ENCODE data around the gene CACNA2D2.

CACNA2D2 gene

DNA sequence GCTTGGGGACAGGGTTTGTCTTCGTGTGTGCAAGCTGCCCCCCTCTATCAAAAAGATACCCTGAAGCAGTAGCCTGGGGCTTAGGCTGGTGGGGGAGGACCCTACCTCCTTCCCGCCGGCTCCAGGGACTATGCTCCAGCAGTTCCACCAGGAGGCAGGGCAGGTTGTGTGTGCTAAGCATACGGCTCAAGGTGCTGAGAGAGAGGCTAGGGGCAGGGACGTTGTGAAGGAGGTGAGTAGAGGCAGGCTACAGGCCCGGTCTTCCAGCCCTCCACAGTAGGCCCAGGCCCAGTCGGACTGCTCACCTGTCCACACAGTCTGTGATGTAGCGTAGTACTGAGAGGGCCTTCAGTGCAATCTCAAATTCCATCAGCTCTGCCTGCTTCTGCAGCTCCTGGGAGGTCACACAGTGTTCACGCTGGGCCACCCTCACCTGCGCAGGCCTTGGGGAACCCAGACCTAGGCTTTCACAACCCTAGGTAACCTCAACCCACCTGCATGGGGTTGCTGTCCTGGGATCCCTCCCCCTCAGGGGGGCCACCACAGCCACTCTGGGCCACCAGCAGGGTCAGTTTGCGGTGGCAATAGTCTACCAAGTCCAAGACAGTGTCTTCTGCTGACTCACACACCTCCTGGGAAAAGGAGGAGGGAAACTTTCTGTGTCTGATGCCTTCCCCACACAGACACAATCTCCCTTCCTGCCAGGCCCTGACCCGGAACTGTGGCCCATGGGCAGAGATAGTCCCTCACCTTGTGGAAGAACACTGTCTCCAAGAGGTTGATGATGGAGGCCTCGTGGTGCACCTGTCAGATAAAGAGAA is 160.4 kb downstream of the CACNA2D2 start:
- peaks cover 10% of the 10 kb centered on the region for H3K4me1 ChIP-seq (ENCODE audit: low read length)
- H4K20me1 ChIP-seq (ENCODE audit: insufficient read depth, low read length), result no peaks in the 10 kb centered on the region
- H3K9ac ChIP-seq (ENCODE audit: low read length), result no peak overlapping the region
- no peak overlapping the region for H3K27ac ChIP-seq (ENCODE audit: low read length)
- no peaks in the 10 kb centered on the region for H3K36me3 ChIP-seq (replicated peaks; ENCODE audit: insufficient read depth, low read length)
- H3K4me3 ChIP-seq (ENCODE audit: low read length), result no peak overlapping the region
- 0 out of 2 replicates have a peak, but pooled peaks cover 5% of the 10 kb centered on the region for H3K79me2 ChIP-seq (ENCODE audit: low read length)
- no peaks in the 10 kb centered on the region for H3K9me2 ChIP-seq (replicated peaks; ENCODE audit: insufficient read depth, low read length)
- no peak for TF ChIP-seq CTCF (IDR thresholded peaks at IDR 0.05; ENCODE audit: low read length)
- TF ChIP-seq EZH2phosphoT487 (IDR thresholded peaks at IDR 0.05; ENCODE audit: low read length), result no peak
- TF ChIP-seq EZH2 (optimal IDR thresholded peaks at IDR 0.05; ENCODE audit: low read depth, low read length), result no peak
- no peak overlapping the region for H3K4me2 ChIP-seq (ENCODE audit: low read depth, low read length)
- H3K9me3 ChIP-seq (replicated peaks; ENCODE audit: insufficient read depth, low read length), result no peaks in the 10 kb centered on the region
- H3K27me3 ChIP-seq (replicated peaks; ENCODE audit: insufficient read depth, low read length), result peaks cover 10% of the 10 kb centered on the region; the same call in 1 of the 2 replicates
- no peak overlapping the region for H2AFZ ChIP-seq (ENCODE audit: low read length)
- no peak for DNase-seq
- H3F3A ChIP-seq (ENCODE audit: insufficient read depth, low read length), result peaks cover 3% of the 10 kb centered on the region; the same call in 1 of the 2 replicates

DNA sequence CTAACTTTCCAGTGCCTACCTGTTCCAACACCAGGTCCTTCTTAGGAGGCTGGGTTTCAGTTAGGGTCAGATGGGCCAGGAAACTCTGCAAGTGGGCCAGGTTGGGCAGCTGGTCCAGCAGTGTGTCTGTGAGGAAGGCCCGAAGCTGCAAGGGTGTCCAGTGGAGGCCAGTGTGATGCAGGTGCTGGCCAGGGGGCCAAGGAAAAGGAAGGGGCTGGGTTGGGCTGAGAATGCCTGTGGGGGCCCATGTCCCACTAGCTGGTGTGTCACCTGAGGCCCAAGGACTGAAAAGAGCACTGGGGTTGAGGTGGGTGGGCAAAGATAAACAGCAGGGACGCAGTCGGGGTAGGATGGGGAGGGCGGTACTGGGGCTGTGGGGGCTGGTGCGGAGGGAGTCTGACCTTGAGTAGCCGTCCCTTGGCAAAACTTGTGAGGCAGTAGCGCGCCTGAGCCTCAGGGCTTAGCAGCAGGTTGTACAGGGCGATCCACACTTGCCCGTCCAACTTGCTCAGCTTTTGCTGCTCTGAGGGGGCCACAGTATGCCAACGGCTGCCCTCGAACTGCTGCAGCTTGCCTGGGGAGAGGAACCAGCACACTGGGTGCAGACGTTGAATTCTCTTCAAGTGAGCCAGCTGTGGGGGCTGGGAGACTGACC is 161.3 kb downstream of the CACNA2D2 start:
- Histone ChIP-seq H3K36me3 (replicated peaks; ENCODE audit: insufficient read depth, low read length) (no peaks in the 10 kb centered on the region), H3K9me2 (replicated peaks; ENCODE audit: insufficient read depth, low read length) (no peaks in the 10 kb centered on the region), H3K9me3 (replicated peaks; ENCODE audit: insufficient read depth, low read length) (no peaks in the 10 kb centered on the region), H3K27ac (ENCODE audit: low read length) (no peak overlapping the region), H3K4me1 (ENCODE audit: low read length) (peaks cover 10% of the 10 kb centered on the region), H3F3A (ENCODE audit: insufficient read depth, low read length) (peaks cover 7% of the 10 kb centered on the region; the same call in 1 of the 2 replicates), H3K4me2 (ENCODE audit: low read depth, low read length) (no peak overlapping the region), H3K9ac (ENCODE audit: low read length) (no peak overlapping the region), H3K79me2 (ENCODE audit: low read length) (peaks cover 6% of the 10 kb centered on the region), H2AFZ (ENCODE audit: low read length) (no peak overlapping the region), H4K20me1 (ENCODE audit: insufficient read depth, low read length) (no peaks in the 10 kb centered on the region), H3K4me3 (ENCODE audit: low read length) (no peak overlapping the region), H3K27me3 (replicated peaks; ENCODE audit: insufficient read depth, low read length) (peaks cover 10% of the 10 kb centered on the region; the same call in 1 of the 2 replicates)
- TF ChIP-seq EZH2phosphoT487 (IDR thresholded peaks at IDR 0.05; ENCODE audit: low read length) (no peak), EZH2 (optimal IDR thresholded peaks at IDR 0.05; ENCODE audit: low read depth, low read length) (no peak), CTCF (IDR thresholded peaks at IDR 0.05; ENCODE audit: low read length) (no peak)
- DNase-seq, result no peak

GRCh38 chr3:50341537-50341936 is 161.9 kb downstream of the CACNA2D2 start:
- Histone ChIP-seq H3K4me1 (ENCODE audit: low read length) (peaks cover 10% of the 10 kb centered on the region), H3K9me3 (replicated peaks; ENCODE audit: insufficient read depth, low read length) (no peaks in the 10 kb centered on the region), H2AFZ (ENCODE audit: low read length) (no peak overlapping the region), H3K27ac (ENCODE audit: low read length) (no peak overlapping the region), H3K4me3 (ENCODE audit: low read length) (no peak overlapping the region), H3K79me2 (ENCODE audit: low read length) (peaks cover 12% of the 10 kb centered on the region), H3K9me2 (replicated peaks; ENCODE audit: insufficient read depth, low read length) (no peaks in the 10 kb centered on the region), H3K36me3 (replicated peaks; ENCODE audit: insufficient read depth, low read length) (no peaks in the 10 kb centered on the region), H4K20me1 (ENCODE audit: insufficient read depth, low read length) (no peaks in the 10 kb centered on the region), H3K4me2 (ENCODE audit: low read depth, low read length) (no peak overlapping the region), H3F3A (ENCODE audit: insufficient read depth, low read length) (peaks cover 11% of the 10 kb centered on the region), H3K27me3 (replicated peaks; ENCODE audit: insufficient read depth, low read length) (peaks cover 10% of the 10 kb centered on the region; the same call in 1 of the 2 replicates), H3K9ac (ENCODE audit: low read length) (no peak overlapping the region)
- no peak for DNase-seq
- TF ChIP-seq EZH2 (optimal IDR thresholded peaks at IDR 0.05; ENCODE audit: low read depth, low read length) (no peak), EZH2phosphoT487 (IDR thresholded peaks at IDR 0.05; ENCODE audit: low read length) (no peak), CTCF (IDR thresholded peaks at IDR 0.05; ENCODE audit: low read length) (no peak)
